ENCODE measurements around the gene OR7C2.
"Not testable (repeated sequence)": the region's sequence is repeated elsewhere in the genome, so short reads cannot be mapped to it uniquely, and the experiment has no call there.

Gene OR7C2

GRCh38 chr19:14941189-14941588 lies at the start of gene OR7C2:
Gene OR7C2, plus strand, starts transcription at chr19:14941489. Its CDS starts 0 bp downstream, at chr19:14941489.
- no peak for DNase-seq

- no peak for DNase-seq
Observed at GRCh38 chr19:14901675-14902260, 39.5 kb upstream of the OR7C2 start.

- DNase-seq = no peak
Observed at GRCh38 chr19:14906711-14907110, 34.6 kb upstream of the OR7C2 start.

GRCh38 chr19:14915116-14915515 lies 26.2 kb upstream of the OR7C2 start:
- no peak for DNase-seq

- no peak for DNase-seq
Observed at GRCh38 chr19:14916848-14917247, 24.4 kb upstream of the OR7C2 start.

GRCh38 chr19:14933506-14933905 lies 7.8 kb upstream of the OR7C2 start:
- DNase-seq = no peak

- no peak for DNase-seq
Observed at GRCh38 chr19:14940266-14940665, 1.0 kb upstream of the OR7C2 start.

GRCh38 chr19:14943601-14944000 lies 2.3 kb downstream of the OR7C2 start:
- no peak for DNase-seq

- DNase-seq = no peak
Observed at GRCh38 chr19:14944456-14944855, 3.2 kb downstream of the OR7C2 start.

- DNase-seq = not testable (repeated sequence)
Observed at GRCh38 chr19:14949413-14949812, 8.1 kb downstream of the OR7C2 start.

GRCh38 chr19:14949876-14950275 lies 8.6 kb downstream of the OR7C2 start:
- DNase-seq = no peak

GRCh38 chr19:14950421-14950820 lies 9.1 kb downstream of the OR7C2 start:
- DNase-seq = no peak

GRCh38 chr19:14952767-14953166 lies 11.5 kb downstream of the OR7C2 start:
- no peak for DNase-seq

- no peak for DNase-seq
Observed at GRCh38 chr19:14954071-14954655, 12.9 kb downstream of the OR7C2 start.

GRCh38 chr19:14957464-14957863 lies 16.2 kb downstream of the OR7C2 start:
- DNase-seq = no peak

- DNase-seq = no peak
Observed at GRCh38 chr19:14959263-14959662, 18.0 kb downstream of the OR7C2 start.

- DNase-seq = no peak
Observed at GRCh38 chr19:14961956-14962685, 20.8 kb downstream of the OR7C2 start.

- DNase-seq = no peak
Observed at GRCh38 chr19:14968247-14968646, 27.0 kb downstream of the OR7C2 start.

GRCh38 chr19:14971474-14971873 lies 30.2 kb downstream of the OR7C2 start:
- no peak for DNase-seq

- DNase-seq = no peak
Observed at GRCh38 chr19:14972676-14973075, 31.4 kb downstream of the OR7C2 start.

GRCh38 chr19:14974488-14974887 lies 33.2 kb downstream of the OR7C2 start:
- no peak for DNase-seq

- no peak for DNase-seq
Observed at GRCh38 chr19:14977128-14977527, 35.8 kb downstream of the OR7C2 start.

GRCh38 chr19:14978161-14978776 lies 37.0 kb downstream of the OR7C2 start:
- DNase-seq = no peak
